Osteoblast (primary cell): ENCODE measurements around the gene STAC3. TPM values are rescaled to one million over a fixed set of nuclear protein-coding genes. Genes with fewer than 3 reads are reported as not detected.

ENCODE experiments used
- DNase-seq: peaks from one replicate; pipeline ENCODE4 v3.0.0; 2011; ENCODE audit warnings: low spot score, mixed read lengths; ENCODE audit not compliant: insufficient read length; ENCODE audit errors: missing footprints
- H2AFZ ChIP-seq: 2 replicates; pipeline ENCODE4 v1.6.0; 2011; ENCODE audit warnings: mild to moderate bottlenecking, low read length
- H3K27ac ChIP-seq: 2 replicates; pipeline ENCODE4 v1.5.1; 2011; ENCODE audit warnings: mild to moderate bottlenecking, low read depth, low read length, moderate library complexity
- H3K27me3 ChIP-seq: 2 replicates; pipeline ENCODE4 v1.6.0; 2012; ENCODE audit warnings: mild to moderate bottlenecking, control low read depth, inconsistent platforms, low read length, moderate library complexity; ENCODE audit not compliant: insufficient read depth
- H3K36me3 ChIP-seq: 2 replicates; pipeline ENCODE4 v1.5.1; 2011; ENCODE audit warnings: mild to moderate bottlenecking, low read length, control low read depth, moderate library complexity; ENCODE audit not compliant: insufficient read depth
- H3K4me1 ChIP-seq: 2 replicates; pipeline ENCODE4 v1.5.1; 2011; ENCODE audit warnings: mild to moderate bottlenecking, low read length, control low read depth, moderate library complexity; ENCODE audit not compliant: insufficient read depth
- H3K4me2 ChIP-seq: 2 replicates; pipeline ENCODE4 v1.6.0; 2011; ENCODE audit warnings: mild to moderate bottlenecking, low read length; ENCODE audit not compliant: insufficient read depth
- H3K4me3 ChIP-seq: fragments of 200-600 bp; sonication (generic); 3 replicates; pipeline ENCODE4 v1.5.1; 2012; ENCODE audit warnings: mild to moderate bottlenecking, low read length, inconsistent platforms; ENCODE audit not compliant: insufficient read depth
- H3K79me2 ChIP-seq: 2 replicates; pipeline ENCODE4 v1.6.0; 2012; ENCODE audit warnings: mild to moderate bottlenecking, low read length, control low read depth, inconsistent platforms; ENCODE audit not compliant: insufficient read depth
- H3K9me3 ChIP-seq: 2 replicates; pipeline ENCODE4 v1.5.1; 2011; ENCODE audit warnings: low read depth, low read length, control low read depth
- H4K20me1 ChIP-seq: 2 replicates; pipeline ENCODE4 v1.6.0; 2012; ENCODE audit warnings: mild to moderate bottlenecking, low read length, control low read depth; ENCODE audit not compliant: insufficient read depth
- CTCF ChIP-seq: IDR thresholded peaks from 2 replicates; pipeline ENCODE4 v1.5.1; 2011; ENCODE audit warnings: mild to moderate bottlenecking, low read depth, low read length, moderate library complexity; ENCODE audit errors: extremely low read depth
- total RNA-seq: library from RNA; depleted of rRNA; stranded (reverse); fragments of >200 nt; gene quantifications from 2 replicates; pipeline ENCODE4 v1.2.3, GENCODE V29; 2012

Gene STAC3
- total RNA-seq, 1 donor = 0.36 TPM

- Histone ChIP-seq H4K20me1 (no peaks in the 10 kb centered on the region), H3K4me1 (peaks cover 8% of the 10 kb centered on the region), H3K27me3 (no peaks in the 10 kb centered on the region), H3K79me2 (no peaks in the 10 kb centered on the region), H3K36me3 (peaks cover 37% of the 10 kb centered on the region), H2AFZ (no peak overlapping the region), H3K27ac (no peak overlapping the region), H3K4me2 (no peak overlapping the region), H3K4me3 (no peak overlapping the region), H3K9me3 (no peaks in the 10 kb centered on the region)
- no peak for TF ChIP-seq CTCF
- DNase-seq = no peak
These were observed 22.5 kb upstream of the STAC3 start for GRCh38 chr12:57273516-57273915.

- H3K27me3 ChIP-seq = no peaks in the 10 kb centered on the region
- H4K20me1 ChIP-seq = no peaks in the 10 kb centered on the region
- H3K4me3 ChIP-seq = no peak overlapping the region
- peaks cover 34% of the 10 kb centered on the region for H3K36me3 ChIP-seq
- DNase-seq = no peak
- no peak overlapping the region for H3K4me2 ChIP-seq
- no peak overlapping the region for H3K27ac ChIP-seq
- H3K9me3 ChIP-seq = no peaks in the 10 kb centered on the region
- TF ChIP-seq CTCF = no peak
- H2AFZ ChIP-seq = no peak overlapping the region
- peaks cover 8% of the 10 kb centered on the region for H3K4me1 ChIP-seq
- no peaks in the 10 kb centered on the region for H3K79me2 ChIP-seq
These were observed 21.6 kb upstream of the STAC3 start for GRCh38 chr12:57272337-57273151.

GRCh38 chr12:57270966-57271470, 20.0 kb upstream of the STAC3 start:
- Histone ChIP-seq H3K9me3 (no peaks in the 10 kb centered on the region), H3K79me2 (no peaks in the 10 kb centered on the region), H3K36me3 (peaks cover 40% of the 10 kb centered on the region), H2AFZ (no peak overlapping the region), H3K27ac (no peak overlapping the region), H3K4me1 (peaks cover 8% of the 10 kb centered on the region), H3K4me2 (no peak overlapping the region), H4K20me1 (no peaks in the 10 kb centered on the region), H3K27me3 (no peaks in the 10 kb centered on the region), H3K4me3 (no peak overlapping the region)
- TF ChIP-seq CTCF = no peak
- DNase-seq = no peak

GRCh38 chr12:57268264-57268663, 17.3 kb upstream of the STAC3 start:
- no peak for DNase-seq
- no peaks in the 10 kb centered on the region for H4K20me1 ChIP-seq
- peaks cover 11% of the 10 kb centered on the region for H3K4me1 ChIP-seq
- no peaks in the 10 kb centered on the region for H3K79me2 ChIP-seq
- no peak for TF ChIP-seq CTCF
- H2AFZ ChIP-seq = no peak overlapping the region
- no peak overlapping the region for H3K27ac ChIP-seq
- no peak overlapping the region for H3K4me2 ChIP-seq
- peaks cover 40% of the 10 kb centered on the region for H3K36me3 ChIP-seq
- H3K27me3 ChIP-seq = no peaks in the 10 kb centered on the region
- no peak overlapping the region for H3K4me3 ChIP-seq
- H3K9me3 ChIP-seq = no peaks in the 10 kb centered on the region
